Body of pancreas (tissue), 4 donors: ENCODE results near the gene ZSWIM3. TPM values are rescaled to one million over a fixed set of nuclear protein-coding genes. Genes with fewer than 3 reads are reported as not detected.

Experiments
- ATAC-seq: fragments of 150-250 bp; one replicate; pipeline ENCODE4 v1.9.1; 2016
- DNase-seq, 4 donors: peaks; one replicate each; pipeline ENCODE4 v3.0.0-alpha.2; 2019
- H3K27ac ChIP-seq, 4 donors: fragments of 200-600 bp; sonication (generic); 1 replicate in 3 of 4; 2 replicates in 1 of 4; pipeline versions ENCODE4 v1.5.1 to v1.6.1; 2016 to 2019; ENCODE audit warnings: mild to moderate bottlenecking in 1 of 4, mixed read lengths in 1 of 4, moderate library complexity in 1 of 4
- H3K27me3 ChIP-seq, 2 donors: fragments of 200-600 bp; sonication (generic); one replicate each; pipeline ENCODE4 v1.6.0; 2016; ENCODE audit warnings: mild to moderate bottlenecking in 1 of 2
- H3K36me3 ChIP-seq, 2 donors: fragments of 200-600 bp; sonication (generic); replicated peaks in 1 of 2; 2 replicates each; pipeline ENCODE4 v1.5.1; 2016; ENCODE audit warnings: low read depth in 2 of 2; ENCODE audit not compliant: insufficient read depth in 1 of 2
- H3K4me1 ChIP-seq: fragments of 200-600 bp; sonication (generic); one replicate; pipeline ENCODE4 v1.6.0; 2016
- H3K4me3 ChIP-seq, 2 donors: fragments of 200-600 bp; sonication (generic); 1 replicate in 1 of 2; 2 replicates in 1 of 2; pipeline ENCODE4 v1.5.1; 2016 to 2019
- H3K9me3 ChIP-seq, 3 donors: fragments of 200-600 bp; sonication (generic); 1 replicate in 2 of 3; 2 replicates in 1 of 3; pipeline ENCODE4 v1.5.1; 2016
- POLR2A ChIP-seq, 3 donors: fragments of 450-650 bp; IDR thresholded peaks; one replicate each; pipeline ENCODE4 v1.6.1; 2016; ENCODE audit warnings: antibody characterized with exemption in 3 of 3, mild to moderate bottlenecking in 2 of 3
- WGBS, 2 donors: methylation state at CpG; one replicate each; pipeline ENCODE4 v1.1.5; 2017; 5-methylcytosine and 5-hydroxymethylcytosine counted together
- intact Hi-C: fragments of 100-400 bp; cut with DNase I; formaldehyde crosslinking; loops from one replicate; pipeline ENCODE4 v1.15.1; 2023
- total RNA-seq, 2 donors: library from RNA; depleted of rRNA; stranded (reverse); fragments of >200 nt; gene quantifications; one replicate each; pipeline ENCODE4 v1.1.0, GENCODE V29; 2016
- TF ChIP-seq, protein P1 (sequence below), 7 experiments: fragments of 450-650 bp in 4 of 7; fragments of 200-600 bp in 3 of 7; sonication (generic) in 3 of 7; IDR thresholded peaks; one replicate each; pipeline ENCODE4 v1.5.1; 2016 to 2019; ENCODE audit warnings: antibody characterized with exemption in 7 of 7

ZSWIM3 gene
- total RNA-seq, 2 donors from 2014 or later: 1.6 to 2.1 TPM

DNA sequence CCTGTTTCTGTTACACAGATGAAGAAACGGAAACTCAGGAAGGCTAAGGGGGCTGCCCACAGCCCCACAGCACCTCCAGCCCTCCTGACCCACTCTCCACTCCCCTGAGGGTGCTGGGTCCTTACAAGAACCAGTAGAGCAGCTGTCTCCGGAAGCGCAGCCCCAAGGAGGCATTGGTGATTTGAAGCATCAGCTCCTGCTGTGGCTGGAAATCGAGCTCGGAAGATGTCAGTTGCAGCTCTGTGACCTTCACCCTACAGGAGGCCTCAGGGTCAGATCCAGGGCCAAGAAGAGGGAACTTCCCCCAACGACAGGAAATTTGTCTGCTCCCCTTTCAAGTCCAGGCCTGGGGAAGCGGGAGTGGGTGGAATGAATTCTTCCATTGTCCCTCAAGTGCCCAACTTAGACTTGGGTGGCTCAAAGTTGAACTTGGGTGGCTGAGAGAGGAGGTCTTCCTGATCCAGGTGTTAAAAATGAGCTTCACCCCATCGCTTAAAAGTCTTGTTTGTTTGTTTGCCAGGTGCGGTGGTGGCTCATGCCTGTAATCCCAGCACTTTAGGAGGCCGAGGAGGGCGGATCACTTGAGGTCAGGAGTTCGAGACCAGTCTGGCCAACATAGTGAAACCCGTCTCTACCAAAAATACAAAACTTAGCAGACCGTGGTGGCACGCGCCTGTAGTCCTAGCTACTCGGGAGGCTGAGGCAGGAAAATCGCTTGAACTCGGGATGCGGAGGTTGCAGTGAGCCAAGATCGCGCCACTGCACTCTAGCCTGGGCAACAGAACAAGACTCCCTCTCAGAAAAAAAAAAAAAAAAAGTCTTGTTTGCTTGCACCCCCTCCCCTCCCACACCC lies 52.6 kb downstream of the ZSWIM3 start:
- H3K27ac ChIP-seq: peak overlapping the region in 2 of 4 donors; percentile 24 to 87
- DNase-seq (no peak), ATAC-seq (no peak)
- WGBS, 2 donors: 79% methylated on average over 19 to 22 of the region's 22 CpGs
- H3K27me3 ChIP-seq: no peaks in the 10 kb centered on the region
- H3K4me1 ChIP-seq: peaks cover 18% of the 10 kb centered on the region
- H3K36me3 ChIP-seq: peaks cover 0 to 2% of the 10 kb centered on the region in 2 donors
- H3K4me3 ChIP-seq: no peak overlapping the region
- H3K9me3 ChIP-seq: no peaks in the 10 kb centered on the region
- no peak for TF ChIP-seq POLR2A (IDR thresholded peaks at IDR 0.05)
- TF ChIP-seq, protein P1, sequence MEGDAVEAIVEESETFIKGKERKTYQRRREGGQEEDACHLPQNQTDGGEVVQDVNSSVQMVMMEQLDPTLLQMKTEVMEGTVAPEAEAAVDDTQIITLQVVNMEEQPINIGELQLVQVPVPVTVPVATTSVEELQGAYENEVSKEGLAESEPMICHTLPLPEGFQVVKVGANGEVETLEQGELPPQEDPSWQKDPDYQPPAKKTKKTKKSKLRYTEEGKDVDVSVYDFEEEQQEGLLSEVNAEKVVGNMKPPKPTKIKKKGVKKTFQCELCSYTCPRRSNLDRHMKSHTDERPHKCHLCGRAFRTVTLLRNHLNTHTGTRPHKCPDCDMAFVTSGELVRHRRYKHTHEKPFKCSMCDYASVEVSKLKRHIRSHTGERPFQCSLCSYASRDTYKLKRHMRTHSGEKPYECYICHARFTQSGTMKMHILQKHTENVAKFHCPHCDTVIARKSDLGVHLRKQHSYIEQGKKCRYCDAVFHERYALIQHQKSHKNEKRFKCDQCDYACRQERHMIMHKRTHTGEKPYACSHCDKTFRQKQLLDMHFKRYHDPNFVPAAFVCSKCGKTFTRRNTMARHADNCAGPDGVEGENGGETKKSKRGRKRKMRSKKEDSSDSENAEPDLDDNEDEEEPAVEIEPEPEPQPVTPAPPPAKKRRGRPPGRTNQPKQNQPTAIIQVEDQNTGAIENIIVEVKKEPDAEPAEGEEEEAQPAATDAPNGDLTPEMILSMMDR (IDR thresholded peaks at IDR 0.05): no peak
- intact Hi-C loops: no loop called here

DNA sequence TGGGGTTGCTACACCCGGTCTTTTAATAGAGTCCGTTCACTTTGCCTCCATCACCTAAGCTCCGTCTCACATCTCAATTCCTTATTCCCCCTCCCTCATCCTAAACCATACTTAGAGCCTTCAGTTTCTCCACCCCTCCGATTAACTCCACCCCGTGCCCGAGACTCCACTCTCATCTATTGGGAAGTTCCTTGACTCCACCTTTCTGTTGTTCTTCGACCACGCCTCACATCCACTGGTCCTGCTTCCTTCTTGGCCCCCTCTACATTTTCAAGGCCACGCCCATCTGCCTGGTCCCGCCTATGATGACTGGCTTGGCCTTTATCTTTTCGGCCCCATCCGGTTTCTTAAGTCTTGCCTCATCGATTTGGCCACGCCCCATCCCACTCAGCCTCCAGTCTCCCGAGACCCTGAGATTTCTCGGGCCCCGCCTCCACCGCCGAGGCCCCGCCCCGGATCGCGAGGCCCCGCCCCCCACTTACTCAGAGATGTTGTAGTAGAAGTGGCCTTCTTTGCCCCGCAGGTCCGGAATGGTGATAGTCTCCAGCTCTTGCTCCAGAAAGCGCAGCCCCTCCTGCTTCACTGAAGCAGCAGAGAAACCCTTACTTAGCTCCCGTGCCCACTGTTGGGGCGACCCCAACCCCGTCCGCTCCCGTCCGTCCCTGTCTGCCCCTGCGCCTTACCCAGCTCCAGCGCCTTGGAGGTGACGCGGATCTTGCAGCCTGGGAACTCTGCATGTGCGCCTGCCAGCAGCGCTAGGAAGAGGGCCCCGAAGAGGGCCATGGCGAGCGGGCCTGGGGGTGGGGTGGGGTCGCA lies 53.5 kb downstream of the ZSWIM3 start:
- Histone ChIP-seq H3K9me3 (no peaks in the 10 kb centered on the region), H3K4me1 (peaks cover 18% of the 10 kb centered on the region), H3K36me3 (peaks cover 0 to 2% of the 10 kb centered on the region in 2 donors), H3K27me3 (no peaks in the 10 kb centered on the region), H3K4me3 (peak overlapping the region; percentile 8 to 44), H3K27ac (peak overlapping the region; percentile 75 to 87 (median 84))
- DNase-seq (peak; percentile 98 to 99 (median 99)), ATAC-seq (peak; percentile 92)
- 7 to 9% methylated on average over 29 to 43 of the region's 43 CpGs for WGBS, 2 donors
- intact Hi-C loops: no loop called here
- TF ChIP-seq, protein P1 (IDR thresholded peaks at IDR 0.05): no peak
- TF ChIP-seq POLR2A (IDR thresholded peaks at IDR 0.05): peak; percentile 75 to 89 (median 88)

DNA sequence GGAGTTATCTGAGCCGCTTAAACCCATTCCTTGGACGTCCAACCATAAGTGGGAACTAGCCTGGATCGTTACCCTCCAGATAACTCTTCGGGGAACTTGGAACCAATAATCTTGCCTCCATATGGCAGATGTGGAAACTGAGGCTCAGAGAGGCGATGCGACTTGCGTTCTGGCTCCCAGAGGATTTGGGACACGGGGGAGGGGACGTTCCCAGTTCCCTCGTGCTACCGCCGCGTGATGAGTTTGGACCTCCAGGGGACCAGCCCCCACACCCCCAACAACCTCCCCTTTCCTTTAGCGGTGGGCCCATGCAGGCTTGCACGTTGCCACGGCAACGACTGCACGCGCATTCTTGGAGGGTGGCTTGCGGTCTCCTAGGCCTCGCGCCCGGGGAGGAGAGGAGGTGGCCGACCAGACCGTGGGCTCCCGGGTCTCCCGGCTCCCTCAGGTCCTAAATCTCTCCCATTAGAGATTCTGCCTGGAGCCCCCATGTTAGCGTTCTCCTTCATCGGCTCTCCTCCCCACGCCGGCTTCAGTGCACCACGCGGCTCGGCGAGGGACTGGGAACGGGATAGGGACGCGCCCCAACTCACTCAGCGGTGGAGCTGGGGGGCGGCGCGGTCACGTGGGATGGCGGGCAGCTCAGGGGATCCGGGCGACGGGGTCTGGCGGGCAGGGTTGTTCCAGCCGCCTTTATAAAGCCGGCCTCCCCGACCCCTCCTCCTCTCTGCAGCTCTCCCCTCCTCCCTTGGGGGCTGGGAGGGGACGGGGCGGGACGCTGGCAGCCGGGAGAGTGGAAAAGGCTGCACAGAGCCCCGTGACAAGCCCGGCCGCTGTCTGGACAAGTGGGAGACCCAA lies 54.3 kb downstream of the ZSWIM3 start, which contains the start of gene PLTP:
Gene PLTP, minus strand, starts transcription at position 670 of the 858 bp plus-strand sequence. CDS start 703 bp downstream, outside the sequence.
- peaks cover 18% of the 10 kb centered on the region for H3K4me1 ChIP-seq
- H3K27me3 ChIP-seq: no peaks in the 10 kb centered on the region
- H3K27ac ChIP-seq: peak within 1 kb of the TSS; percentile 75 to 87 (median 84)
- TF ChIP-seq POLR2A (IDR thresholded peaks at IDR 0.05): peak; percentile 66 to 91 (median 79)
- TF ChIP-seq, protein P1 (IDR thresholded peaks at IDR 0.05): no peak
- DNase-seq: peak; percentile 65 to 75 (median 73)
- H3K4me3 ChIP-seq: peak within 1 kb of the TSS; percentile 8 to 44
- no peaks in the 10 kb centered on the region for H3K9me3 ChIP-seq
- 0 to 1% methylated on average over 4 to 57 of the region's 58 CpGs for WGBS, 2 donors
- H3K36me3 ChIP-seq: peaks cover 0 to 2% of the 10 kb centered on the region in 2 donors
- intact Hi-C loops: no loop called here
- peak; percentile 24 for ATAC-seq

DNA sequence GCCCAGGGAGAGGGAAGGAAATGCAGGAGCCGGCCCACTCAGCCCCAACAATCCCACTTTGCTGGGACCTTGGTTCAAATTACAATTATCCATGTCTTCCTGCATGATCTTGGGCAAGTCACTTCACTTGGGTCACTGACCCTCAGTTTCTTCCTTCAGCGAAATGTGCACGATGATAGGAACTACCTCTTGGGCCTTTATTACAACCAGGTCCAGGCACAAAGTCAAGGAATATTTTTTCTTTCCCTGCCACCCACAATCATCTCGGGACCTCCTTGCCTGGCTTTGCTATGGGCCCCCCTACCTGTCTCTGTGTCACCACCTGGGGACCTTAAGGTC lies 54.9 kb downstream of the ZSWIM3 start:
- H3K36me3 ChIP-seq: peaks cover 0 to 2% of the 10 kb centered on the region in 2 donors
- intact Hi-C loops: no loop called here
- no peak for ATAC-seq
- TF ChIP-seq, protein P1 (IDR thresholded peaks at IDR 0.05): no peak
- TF ChIP-seq POLR2A (IDR thresholded peaks at IDR 0.05): no peak
- peaks cover 18% of the 10 kb centered on the region for H3K4me1 ChIP-seq
- peak overlapping the region in 1 of 2 donors; percentile 44 for H3K4me3 ChIP-seq
- peak overlapping the region; percentile 75 to 87 (median 84) for H3K27ac ChIP-seq
- DNase-seq: no peak
- 27 to 29% methylated on average over 4 of the region's 4 CpGs for WGBS, 2 donors
- H3K9me3 ChIP-seq: no peaks in the 10 kb centered on the region
- no peaks in the 10 kb centered on the region for H3K27me3 ChIP-seq
